LNCaP clone FGC (cell line): ENCODE results near the gene KLF6.

Experiments
- DNase-seq: peaks from one replicate; pipeline ENCODE4 v3.0.0-alpha.2; 2011; ENCODE audit warnings: low read depth
- H3K4me3 ChIP-seq: 2 replicates; pipeline ENCODE4 v1.5.1; 2011; ENCODE audit warnings: mild to moderate bottlenecking, low read depth, low read length, control low read depth
- TF ChIP-seq, protein P1 (sequence below): IDR thresholded peaks from 2 replicates; pipeline ENCODE4 v1.5.1; 2012; ENCODE audit warnings: mild to moderate bottlenecking; ENCODE audit not compliant: control insufficient read depth, insufficient read depth; ENCODE audit errors: extremely low read depth

KLF6 gene

DNA sequence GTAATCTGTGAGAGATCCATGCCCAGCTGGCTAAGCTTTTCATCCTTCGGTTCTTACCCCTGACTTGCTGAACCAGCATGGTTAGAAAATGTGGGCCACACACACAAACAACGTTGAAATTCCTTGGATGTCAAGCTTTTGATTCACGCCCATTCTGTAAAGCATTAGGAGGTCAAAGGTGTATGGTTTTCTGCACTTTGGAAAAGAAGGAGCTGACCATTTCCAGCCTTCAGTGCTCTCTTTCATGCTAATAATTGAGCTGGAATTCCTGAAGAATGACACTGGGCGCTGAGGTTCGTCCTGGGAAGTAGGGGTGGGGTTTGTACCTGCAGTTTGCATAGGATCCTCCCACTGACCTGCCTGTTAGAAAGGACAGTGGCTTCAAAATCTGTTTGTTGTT is 23.1 kb downstream of the KLF6 start:
- TF ChIP-seq, protein P1, sequence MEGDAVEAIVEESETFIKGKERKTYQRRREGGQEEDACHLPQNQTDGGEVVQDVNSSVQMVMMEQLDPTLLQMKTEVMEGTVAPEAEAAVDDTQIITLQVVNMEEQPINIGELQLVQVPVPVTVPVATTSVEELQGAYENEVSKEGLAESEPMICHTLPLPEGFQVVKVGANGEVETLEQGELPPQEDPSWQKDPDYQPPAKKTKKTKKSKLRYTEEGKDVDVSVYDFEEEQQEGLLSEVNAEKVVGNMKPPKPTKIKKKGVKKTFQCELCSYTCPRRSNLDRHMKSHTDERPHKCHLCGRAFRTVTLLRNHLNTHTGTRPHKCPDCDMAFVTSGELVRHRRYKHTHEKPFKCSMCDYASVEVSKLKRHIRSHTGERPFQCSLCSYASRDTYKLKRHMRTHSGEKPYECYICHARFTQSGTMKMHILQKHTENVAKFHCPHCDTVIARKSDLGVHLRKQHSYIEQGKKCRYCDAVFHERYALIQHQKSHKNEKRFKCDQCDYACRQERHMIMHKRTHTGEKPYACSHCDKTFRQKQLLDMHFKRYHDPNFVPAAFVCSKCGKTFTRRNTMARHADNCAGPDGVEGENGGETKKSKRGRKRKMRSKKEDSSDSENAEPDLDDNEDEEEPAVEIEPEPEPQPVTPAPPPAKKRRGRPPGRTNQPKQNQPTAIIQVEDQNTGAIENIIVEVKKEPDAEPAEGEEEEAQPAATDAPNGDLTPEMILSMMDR, result no peak
- DNase-seq, result no peak
- H3K4me3 ChIP-seq, result no peak overlapping the region

GRCh38 chr10:3761021-3761686 is 23.9 kb downstream of the KLF6 start:
- no peak for DNase-seq
- no peak overlapping the region for H3K4me3 ChIP-seq
- TF ChIP-seq, protein P1, result no peak

GRCh38 chr10:3760083-3760482 is 24.9 kb downstream of the KLF6 start:
- DNase-seq, result no peak
- no peak overlapping the region for H3K4me3 ChIP-seq
- TF ChIP-seq, protein P1, result no peak

- DNase-seq, result no peak
- no peak overlapping the region for H3K4me3 ChIP-seq
- TF ChIP-seq, protein P1, result no peak
These were observed 25.6 kb downstream of the KLF6 start for GRCh38 chr10:3759397-3759796.

DNA sequence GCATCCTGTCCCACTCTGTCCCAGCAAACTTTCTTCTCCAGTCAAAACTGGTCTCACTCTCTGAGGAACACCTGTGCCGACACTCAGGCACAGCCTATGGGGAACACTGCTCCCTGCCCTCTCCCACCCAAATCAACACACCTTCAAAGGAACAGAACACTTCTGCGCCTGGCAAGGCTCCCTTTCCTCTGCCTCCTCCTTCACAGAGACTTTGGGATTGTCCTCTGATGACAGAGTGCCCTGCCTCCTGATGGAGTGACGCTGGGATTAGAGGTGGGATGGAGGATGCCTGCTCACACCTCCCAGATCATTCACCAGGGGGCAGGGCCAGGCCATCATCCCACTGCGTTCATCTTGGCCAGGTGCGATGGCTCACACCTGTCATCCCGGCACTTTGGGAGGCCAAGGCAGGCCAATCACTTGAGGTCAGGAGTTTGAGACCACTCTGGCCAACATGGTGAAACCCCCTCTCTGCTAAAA is 26.5 kb downstream of the KLF6 start:
- no peak overlapping the region for H3K4me3 ChIP-seq
- TF ChIP-seq, protein P1, result no peak
- DNase-seq, result no peak

GRCh38 chr10:3757638-3758490 is 27.1 kb downstream of the KLF6 start:
- H3K4me3 ChIP-seq, result no peak overlapping the region
- no peak for DNase-seq
- TF ChIP-seq, protein P1, result no peak

GRCh38 chr10:3757250-3757637 is 27.8 kb downstream of the KLF6 start:
- no peak for DNase-seq
- TF ChIP-seq, protein P1, result no peak
- H3K4me3 ChIP-seq, result no peak overlapping the region
